Measurements from ENCODE around the gene ITGB8.

ITGB8 gene

GRCh38 chr7:20330239-20330927 lies at the start of gene ITGB8:
ITGB8 (plus strand) TSS chr7:20330900; CDS start chr7:20331807, 907 bp downstream.
- Histone ChIP-seq H3K4me1 (ENCODE audit: control insufficient read depth in 1 of 2, insufficient read depth in 2 of 2, low read length in 2 of 2) (peaks cover 10 to 25% of the 10 kb centered on the region in 2 donors), H3K27ac (ENCODE audit: low read depth, low read length) (peak within 1 kb of the TSS; percentile 92), H3K36me3 (ENCODE audit: control insufficient read depth in 1 of 2, insufficient read depth in 2 of 2, low read length in 2 of 2) (no peaks in the 10 kb centered on the region), H3K4me3 (ENCODE audit: low read depth in 1 of 2, low read length in 2 of 2) (peak within 1 kb of the TSS; percentile 85 to 96), H3K27me3 (ENCODE audit: control insufficient read depth in 1 of 2, insufficient read depth in 2 of 2, low read length in 2 of 2) (no peaks in the 10 kb centered on the region), H3K9ac (ENCODE audit: low read depth in 1 of 2, low read length in 2 of 2) (peak within 1 kb of the TSS; percentile 86 to 89), H3K9me3 (ENCODE audit: control insufficient read depth in 1 of 2, low read length in 2 of 2) (no peaks in the 10 kb centered on the region)

GRCh38 chr7:20282959-20283358 lies 47.7 kb upstream of the ITGB8 start:
- no peaks in the 10 kb centered on the region for H3K9me3 ChIP-seq (ENCODE audit: control insufficient read depth in 1 of 2, low read length in 2 of 2)
- no peaks in the 10 kb centered on the region for H3K4me1 ChIP-seq (ENCODE audit: control insufficient read depth in 1 of 2, insufficient read depth in 2 of 2, low read length in 2 of 2)
- no peaks in the 10 kb centered on the region for H3K27me3 ChIP-seq (ENCODE audit: control insufficient read depth in 1 of 2, insufficient read depth in 2 of 2, low read length in 2 of 2)
- H3K36me3 ChIP-seq (ENCODE audit: control insufficient read depth in 1 of 2, insufficient read depth in 2 of 2, low read length in 2 of 2) = peaks cover 0 to 3% of the 10 kb centered on the region in 2 donors
- no peak overlapping the region for H3K4me3 ChIP-seq (ENCODE audit: low read depth in 1 of 2, low read length in 2 of 2)
- no peak overlapping the region for H3K27ac ChIP-seq (ENCODE audit: low read depth, low read length)
- H3K9ac ChIP-seq (ENCODE audit: low read depth in 1 of 2, low read length in 2 of 2) = no peak overlapping the region

- H3K9ac ChIP-seq (ENCODE audit: low read depth in 1 of 2, low read length in 2 of 2) = no peak overlapping the region
- H3K4me1 ChIP-seq (ENCODE audit: control insufficient read depth in 1 of 2, insufficient read depth in 2 of 2, low read length in 2 of 2) = no peaks in the 10 kb centered on the region
- no peaks in the 10 kb centered on the region for H3K9me3 ChIP-seq (ENCODE audit: control insufficient read depth in 1 of 2, low read length in 2 of 2)
- H3K4me3 ChIP-seq (ENCODE audit: low read depth in 1 of 2, low read length in 2 of 2) = no peak overlapping the region
- H3K27me3 ChIP-seq (ENCODE audit: control insufficient read depth in 1 of 2, insufficient read depth in 2 of 2, low read length in 2 of 2) = no peaks in the 10 kb centered on the region
- peaks cover 0 to 3% of the 10 kb centered on the region in 2 donors for H3K36me3 ChIP-seq (ENCODE audit: control insufficient read depth in 1 of 2, insufficient read depth in 2 of 2, low read length in 2 of 2)
- no peak overlapping the region for H3K27ac ChIP-seq (ENCODE audit: low read depth, low read length)
Observed at GRCh38 chr7:20283385-20283784, 47.3 kb upstream of the ITGB8 start.

- no peaks in the 10 kb centered on the region for H3K27me3 ChIP-seq (ENCODE audit: control insufficient read depth in 1 of 2, insufficient read depth in 2 of 2, low read length in 2 of 2)
- no peak overlapping the region for H3K27ac ChIP-seq (ENCODE audit: low read depth, low read length)
- H3K9me3 ChIP-seq (ENCODE audit: control insufficient read depth in 1 of 2, low read length in 2 of 2) = no peaks in the 10 kb centered on the region
- no peaks in the 10 kb centered on the region for H3K4me1 ChIP-seq (ENCODE audit: control insufficient read depth in 1 of 2, insufficient read depth in 2 of 2, low read length in 2 of 2)
- H3K9ac ChIP-seq (ENCODE audit: low read depth in 1 of 2, low read length in 2 of 2) = no peak overlapping the region
- no peak overlapping the region for H3K4me3 ChIP-seq (ENCODE audit: low read depth in 1 of 2, low read length in 2 of 2)
- peaks cover 0 to 3% of the 10 kb centered on the region in 2 donors for H3K36me3 ChIP-seq (ENCODE audit: control insufficient read depth in 1 of 2, insufficient read depth in 2 of 2, low read length in 2 of 2)
Observed at GRCh38 chr7:20284003-20284770, 46.5 kb upstream of the ITGB8 start.

- Histone ChIP-seq H3K4me1 (ENCODE audit: control insufficient read depth in 1 of 2, insufficient read depth in 2 of 2, low read length in 2 of 2) (no peaks in the 10 kb centered on the region), H3K9ac (ENCODE audit: low read depth in 1 of 2, low read length in 2 of 2) (no peak overlapping the region), H3K36me3 (ENCODE audit: control insufficient read depth in 1 of 2, insufficient read depth in 2 of 2, low read length in 2 of 2) (peaks cover 0 to 3% of the 10 kb centered on the region in 2 donors), H3K4me3 (ENCODE audit: low read depth in 1 of 2, low read length in 2 of 2) (no peak overlapping the region), H3K27ac (ENCODE audit: low read depth, low read length) (no peak overlapping the region), H3K27me3 (ENCODE audit: control insufficient read depth in 1 of 2, insufficient read depth in 2 of 2, low read length in 2 of 2) (no peaks in the 10 kb centered on the region), H3K9me3 (ENCODE audit: control insufficient read depth in 1 of 2, low read length in 2 of 2) (no peaks in the 10 kb centered on the region)
Observed at GRCh38 chr7:20284771-20285143, 45.9 kb upstream of the ITGB8 start.

- Histone ChIP-seq H3K4me3 (ENCODE audit: low read depth in 1 of 2, low read length in 2 of 2) (no peak overlapping the region), H3K9me3 (ENCODE audit: control insufficient read depth in 1 of 2, low read length in 2 of 2) (no peaks in the 10 kb centered on the region), H3K4me1 (ENCODE audit: control insufficient read depth in 1 of 2, insufficient read depth in 2 of 2, low read length in 2 of 2) (no peaks in the 10 kb centered on the region), H3K9ac (ENCODE audit: low read depth in 1 of 2, low read length in 2 of 2) (no peak overlapping the region), H3K36me3 (ENCODE audit: control insufficient read depth in 1 of 2, insufficient read depth in 2 of 2, low read length in 2 of 2) (no peaks in the 10 kb centered on the region), H3K27me3 (ENCODE audit: control insufficient read depth in 1 of 2, insufficient read depth in 2 of 2, low read length in 2 of 2) (no peaks in the 10 kb centered on the region), H3K27ac (ENCODE audit: low read depth, low read length) (no peak overlapping the region)
Observed at GRCh38 chr7:20287317-20287716, 43.4 kb upstream of the ITGB8 start.

- Histone ChIP-seq H3K36me3 (ENCODE audit: control insufficient read depth in 1 of 2, insufficient read depth in 2 of 2, low read length in 2 of 2) (no peaks in the 10 kb centered on the region), H3K4me1 (ENCODE audit: control insufficient read depth in 1 of 2, insufficient read depth in 2 of 2, low read length in 2 of 2) (no peaks in the 10 kb centered on the region), H3K9me3 (ENCODE audit: control insufficient read depth in 1 of 2, low read length in 2 of 2) (no peaks in the 10 kb centered on the region), H3K9ac (ENCODE audit: low read depth in 1 of 2, low read length in 2 of 2) (no peak overlapping the region), H3K27ac (ENCODE audit: low read depth, low read length) (no peak overlapping the region), H3K4me3 (ENCODE audit: low read depth in 1 of 2, low read length in 2 of 2) (no peak overlapping the region), H3K27me3 (ENCODE audit: control insufficient read depth in 1 of 2, insufficient read depth in 2 of 2, low read length in 2 of 2) (no peaks in the 10 kb centered on the region)
Observed at GRCh38 chr7:20288036-20288435, 42.7 kb upstream of the ITGB8 start.

- Histone ChIP-seq H3K4me1 (ENCODE audit: control insufficient read depth in 1 of 2, insufficient read depth in 2 of 2, low read length in 2 of 2) (no peaks in the 10 kb centered on the region), H3K36me3 (ENCODE audit: control insufficient read depth in 1 of 2, insufficient read depth in 2 of 2, low read length in 2 of 2) (no peaks in the 10 kb centered on the region), H3K4me3 (ENCODE audit: low read depth in 1 of 2, low read length in 2 of 2) (no peak overlapping the region), H3K9ac (ENCODE audit: low read depth in 1 of 2, low read length in 2 of 2) (no peak overlapping the region), H3K27me3 (ENCODE audit: control insufficient read depth in 1 of 2, insufficient read depth in 2 of 2, low read length in 2 of 2) (no peaks in the 10 kb centered on the region), H3K9me3 (ENCODE audit: control insufficient read depth in 1 of 2, low read length in 2 of 2) (no peaks in the 10 kb centered on the region), H3K27ac (ENCODE audit: low read depth, low read length) (no peak overlapping the region)
Observed at GRCh38 chr7:20290505-20291111, 40.1 kb upstream of the ITGB8 start.

GRCh38 chr7:20293336-20293735 lies 37.4 kb upstream of the ITGB8 start:
- Histone ChIP-seq H3K36me3 (ENCODE audit: control insufficient read depth in 1 of 2, insufficient read depth in 2 of 2, low read length in 2 of 2) (no peaks in the 10 kb centered on the region), H3K9ac (ENCODE audit: low read depth in 1 of 2, low read length in 2 of 2) (no peak overlapping the region), H3K4me3 (ENCODE audit: low read depth in 1 of 2, low read length in 2 of 2) (no peak overlapping the region), H3K27ac (ENCODE audit: low read depth, low read length) (no peak overlapping the region), H3K4me1 (ENCODE audit: control insufficient read depth in 1 of 2, insufficient read depth in 2 of 2, low read length in 2 of 2) (peaks cover 0 to 5% of the 10 kb centered on the region in 2 donors), H3K9me3 (ENCODE audit: control insufficient read depth in 1 of 2, low read length in 2 of 2) (no peaks in the 10 kb centered on the region), H3K27me3 (ENCODE audit: control insufficient read depth in 1 of 2, insufficient read depth in 2 of 2, low read length in 2 of 2) (no peaks in the 10 kb centered on the region)

- H3K9ac ChIP-seq (ENCODE audit: low read depth in 1 of 2, low read length in 2 of 2) = no peak overlapping the region
- no peak overlapping the region for H3K27ac ChIP-seq (ENCODE audit: low read depth, low read length)
- no peaks in the 10 kb centered on the region for H3K36me3 ChIP-seq (ENCODE audit: control insufficient read depth in 1 of 2, insufficient read depth in 2 of 2, low read length in 2 of 2)
- H3K27me3 ChIP-seq (ENCODE audit: control insufficient read depth in 1 of 2, insufficient read depth in 2 of 2, low read length in 2 of 2) = no peaks in the 10 kb centered on the region
- no peaks in the 10 kb centered on the region for H3K9me3 ChIP-seq (ENCODE audit: control insufficient read depth in 1 of 2, low read length in 2 of 2)
- no peak overlapping the region for H3K4me3 ChIP-seq (ENCODE audit: low read depth in 1 of 2, low read length in 2 of 2)
- H3K4me1 ChIP-seq (ENCODE audit: control insufficient read depth in 1 of 2, insufficient read depth in 2 of 2, low read length in 2 of 2) = peaks cover 5 to 8% of the 10 kb centered on the region in 2 donors
Observed at GRCh38 chr7:20296444-20296843, 34.3 kb upstream of the ITGB8 start.
